ENCODE results near the gene RAD51AP2. TPM values are rescaled to one million over a fixed set of nuclear protein-coding genes. Genes with fewer than 3 reads are reported as not detected.
"Not testable (repeated sequence)": the region's sequence is repeated elsewhere in the genome, so short reads cannot be mapped to it uniquely, and the experiment has no call there.

Gene RAD51AP2
- polyA plus RNA-seq = not detected

GRCh38 chr2:17518212-17519154 lies at the start of gene RAD51AP2:
TSS of gene RAD51AP2 (minus strand) at chr2:17518440. CDS start at chr2:17518415, 25 bp downstream.
- Mint-ChIP-seq H3K9me3 (peaks cover 3 to 15% (median 6%) of the 10 kb centered on the region in 6 donors), H3K27me3 (ENCODE audit: low read depth in 3 of 3) (peaks cover 0 to 2% (median 2%) of the 10 kb centered on the region in 3 donors)

GRCh38 chr2:17565726-17566125 lies 47.5 kb upstream of the RAD51AP2 start:
- not testable (repeated sequence) for H3K4me3 Mint-ChIP-seq; H3K4me1 Mint-ChIP-seq; H3K27ac Mint-ChIP-seq; H3K36me3 Mint-ChIP-seq; H3K27me3 Mint-ChIP-seq (ENCODE audit: low read depth in 3 of 3); DNase-seq
- H3K9me3 Mint-ChIP-seq = peaks cover 0 to 10% (median 1%) of the 10 kb centered on the region in 6 donors

More at GRCh38 chr2:17518212-17519154, at the start of gene RAD51AP2:
- H3K27ac Mint-ChIP-seq = no peak within 1 kb of the TSS
- no peaks in the 10 kb centered on the region for H3K4me1 Mint-ChIP-seq
- no peak for DNase-seq
- no peaks in the 10 kb centered on the region for H3K36me3 Mint-ChIP-seq
- no peak within 1 kb of the TSS for H3K4me3 Mint-ChIP-seq

GRCh38 chr2:17558878-17559277 lies 40.6 kb upstream of the RAD51AP2 start:
- Mint-ChIP-seq H3K9me3 (no peaks in the 10 kb centered on the region), H3K27ac (no peak overlapping the region), H3K4me1 (no peaks in the 10 kb centered on the region), H3K36me3 (no peaks in the 10 kb centered on the region), H3K4me3 (no peak overlapping the region), H3K27me3 (ENCODE audit: low read depth in 3 of 3) (peaks cover 0 to 2% (median 1%) of the 10 kb centered on the region in 3 donors)
- no peak for DNase-seq

- DNase-seq = no peak
- no peak overlapping the region for H3K27ac Mint-ChIP-seq
- H3K9me3 Mint-ChIP-seq = no peaks in the 10 kb centered on the region
- no peak overlapping the region for H3K4me3 Mint-ChIP-seq
- no peaks in the 10 kb centered on the region for H3K36me3 Mint-ChIP-seq
- H3K4me1 Mint-ChIP-seq = no peaks in the 10 kb centered on the region
- H3K27me3 Mint-ChIP-seq (ENCODE audit: low read depth in 3 of 3) = peaks cover 0 to 2% (median 1%) of the 10 kb centered on the region in 3 donors
Observed at GRCh38 chr2:17558053-17558452, 39.8 kb upstream of the RAD51AP2 start.

- no peaks in the 10 kb centered on the region for H3K36me3 Mint-ChIP-seq
- peaks cover 0 to 1% (median 0%) of the 10 kb centered on the region in 3 donors for H3K27me3 Mint-ChIP-seq (ENCODE audit: low read depth in 3 of 3)
- no peaks in the 10 kb centered on the region for H3K9me3 Mint-ChIP-seq
- H3K4me1 Mint-ChIP-seq = no peaks in the 10 kb centered on the region
- no peak overlapping the region for H3K27ac Mint-ChIP-seq
- H3K4me3 Mint-ChIP-seq = no peak overlapping the region
- no peak for DNase-seq
Observed at GRCh38 chr2:17557596-17557995, 39.4 kb upstream of the RAD51AP2 start.

GRCh38 chr2:17555150-17555549 lies 36.9 kb upstream of the RAD51AP2 start:
- H3K27me3 Mint-ChIP-seq (ENCODE audit: low read depth in 3 of 3) = peaks cover 0 to 1% (median 0%) of the 10 kb centered on the region in 3 donors
- no peak overlapping the region for H3K4me3 Mint-ChIP-seq
- DNase-seq = no peak
- peaks cover 0 to 2% (median 0%) of the 10 kb centered on the region in 6 donors for H3K9me3 Mint-ChIP-seq
- no peaks in the 10 kb centered on the region for H3K4me1 Mint-ChIP-seq
- no peaks in the 10 kb centered on the region for H3K36me3 Mint-ChIP-seq
- H3K27ac Mint-ChIP-seq = no peak overlapping the region

- peaks cover 0 to 4% (median under 1%) of the 10 kb centered on the region in 6 donors for H3K9me3 Mint-ChIP-seq
- H3K36me3 Mint-ChIP-seq = no peaks in the 10 kb centered on the region
- DNase-seq = no peak
- no peak overlapping the region for H3K4me3 Mint-ChIP-seq
- H3K4me1 Mint-ChIP-seq = no peaks in the 10 kb centered on the region
- H3K27me3 Mint-ChIP-seq (ENCODE audit: low read depth in 3 of 3) = peaks cover 0 to 4% (median 0%) of the 10 kb centered on the region in 3 donors
- no peak overlapping the region for H3K27ac Mint-ChIP-seq
Observed at GRCh38 chr2:17550907-17551306, 32.7 kb upstream of the RAD51AP2 start.

- H3K4me1 Mint-ChIP-seq = no peaks in the 10 kb centered on the region
- no peak overlapping the region for H3K27ac Mint-ChIP-seq
- no peaks in the 10 kb centered on the region for H3K36me3 Mint-ChIP-seq
- no peak overlapping the region for H3K4me3 Mint-ChIP-seq
- DNase-seq = no peak
- H3K27me3 Mint-ChIP-seq (ENCODE audit: low read depth in 3 of 3) = peaks cover 0 to 5% (median 0%) of the 10 kb centered on the region in 3 donors
- H3K9me3 Mint-ChIP-seq = peaks cover 0 to 7% (median 5%) of the 10 kb centered on the region in 6 donors
Observed at GRCh38 chr2:17547737-17548136, 29.5 kb upstream of the RAD51AP2 start.

GRCh38 chr2:17547237-17547636 lies 29.0 kb upstream of the RAD51AP2 start:
- Mint-ChIP-seq H3K9me3 (peaks cover 0 to 7% (median 5%) of the 10 kb centered on the region in 6 donors), H3K4me3 (no peak overlapping the region), H3K4me1 (no peaks in the 10 kb centered on the region), H3K27me3 (ENCODE audit: low read depth in 3 of 3) (peaks cover 0 to 5% (median 0%) of the 10 kb centered on the region in 3 donors), H3K36me3 (no peaks in the 10 kb centered on the region), H3K27ac (no peak overlapping the region)
- DNase-seq = no peak

- Mint-ChIP-seq H3K9me3 (peaks cover 5 to 13% (median 8%) of the 10 kb centered on the region in 6 donors), H3K27me3 (ENCODE audit: low read depth in 3 of 3) (peaks cover 0 to 10% (median 4%) of the 10 kb centered on the region in 3 donors), H3K4me1 (no peaks in the 10 kb centered on the region), H3K4me3 (no peak overlapping the region), H3K27ac (no peak overlapping the region), H3K36me3 (no peaks in the 10 kb centered on the region)
- no peak for DNase-seq
Observed at GRCh38 chr2:17545680-17546613, 27.7 kb upstream of the RAD51AP2 start.

GRCh38 chr2:17544256-17544655 lies 26.0 kb upstream of the RAD51AP2 start:
- no peak for DNase-seq
- no peak overlapping the region for H3K27ac Mint-ChIP-seq
- H3K9me3 Mint-ChIP-seq = peaks cover 5 to 16% (median 8%) of the 10 kb centered on the region in 6 donors
- no peaks in the 10 kb centered on the region for H3K36me3 Mint-ChIP-seq
- no peak overlapping the region for H3K4me3 Mint-ChIP-seq
- peaks cover 0 to 11% (median 6%) of the 10 kb centered on the region in 3 donors for H3K27me3 Mint-ChIP-seq (ENCODE audit: low read depth in 3 of 3)
- H3K4me1 Mint-ChIP-seq = no peaks in the 10 kb centered on the region

GRCh38 chr2:17543848-17544247 lies 25.6 kb upstream of the RAD51AP2 start:
- H3K4me3 Mint-ChIP-seq = no peak overlapping the region
- peaks cover 3 to 19% (median 8%) of the 10 kb centered on the region in 6 donors for H3K9me3 Mint-ChIP-seq
- peaks cover 0 to 12% (median 6%) of the 10 kb centered on the region in 3 donors for H3K27me3 Mint-ChIP-seq (ENCODE audit: low read depth in 3 of 3)
- H3K36me3 Mint-ChIP-seq = no peaks in the 10 kb centered on the region
- DNase-seq = no peak
- no peak overlapping the region for H3K27ac Mint-ChIP-seq
- no peaks in the 10 kb centered on the region for H3K4me1 Mint-ChIP-seq

GRCh38 chr2:17543131-17543660 lies 25.0 kb upstream of the RAD51AP2 start:
- Mint-ChIP-seq H3K4me1 (no peaks in the 10 kb centered on the region), H3K27me3 (ENCODE audit: low read depth in 3 of 3) (peaks cover 4 to 12% (median 10%) of the 10 kb centered on the region in 3 donors), H3K36me3 (no peaks in the 10 kb centered on the region), H3K27ac (no peak overlapping the region), H3K9me3 (peaks cover 3 to 21% (median 11%) of the 10 kb centered on the region in 6 donors), H3K4me3 (no peak overlapping the region)
- no peak for DNase-seq

Data from immature natural killer cell (primary cell).